Fibroblast of villous mesenchyme (primary cell): Measurements from ENCODE around the gene MCF2L. TPM values are rescaled to one million over a fixed set of nuclear protein-coding genes. Genes with fewer than 3 reads are reported as not detected.

Experiments used
- DNase-seq: peaks from one replicate; pipeline ENCODE4 v3.0.0-alpha.2; 2010; ENCODE audit warnings: low read depth
- H3K4me3 ChIP-seq: 2 replicates; pipeline ENCODE4 v1.5.1; 2011; ENCODE audit warnings: low read depth, mild to moderate bottlenecking, low read length
- total RNA-seq: library from RNA; depleted of rRNA; stranded (reverse); fragments of >200 nt; gene quantifications from 2 replicates; pipeline ENCODE4 v1.2.3, GENCODE V29; 2012
- TF ChIP-seq, protein P1 (sequence below): IDR thresholded peaks from 2 replicates; pipeline ENCODE4 v1.5.1; 2012; ENCODE audit warnings: low read depth, mild to moderate bottlenecking, low read length; ENCODE audit not compliant: insufficient read depth

Gene MCF2L
- total RNA-seq, 1 donor, result under 0.01 TPM

DNA sequence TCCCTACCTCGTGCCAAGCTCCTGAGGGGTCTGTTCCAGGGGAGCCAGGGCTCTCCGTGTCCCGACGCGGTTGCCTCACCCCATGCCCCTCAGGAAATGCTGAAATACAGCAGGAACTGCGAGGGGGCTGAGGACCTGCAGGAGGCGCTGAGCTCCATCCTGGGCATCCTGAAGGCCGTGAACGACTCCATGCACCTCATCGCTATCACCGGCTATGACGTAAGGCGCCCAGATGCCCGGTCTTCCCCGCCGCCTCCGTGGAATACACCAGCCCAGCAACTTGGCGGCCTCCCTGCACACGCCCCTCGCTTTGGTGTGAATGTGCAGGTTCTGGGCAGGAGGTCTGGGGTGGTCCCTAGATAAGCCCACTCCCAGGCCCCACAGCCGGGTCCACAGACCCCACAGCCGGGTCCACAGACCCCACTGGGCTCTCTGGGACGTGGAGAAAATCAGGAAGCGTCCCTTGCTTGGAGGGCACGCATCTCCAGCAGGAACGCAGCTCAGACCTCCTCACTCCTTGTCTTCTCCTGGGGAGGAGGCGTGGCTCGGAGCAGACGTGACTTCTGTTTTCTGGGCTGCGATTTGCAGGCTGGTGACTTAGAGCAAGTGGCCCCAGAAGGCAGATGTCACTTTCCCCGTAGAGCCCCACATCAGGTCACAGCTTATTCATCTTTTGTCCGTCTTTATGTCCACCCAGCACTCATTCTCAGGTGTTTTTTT is 117.2 kb downstream of the MCF2L start:
- TF ChIP-seq, protein P1, sequence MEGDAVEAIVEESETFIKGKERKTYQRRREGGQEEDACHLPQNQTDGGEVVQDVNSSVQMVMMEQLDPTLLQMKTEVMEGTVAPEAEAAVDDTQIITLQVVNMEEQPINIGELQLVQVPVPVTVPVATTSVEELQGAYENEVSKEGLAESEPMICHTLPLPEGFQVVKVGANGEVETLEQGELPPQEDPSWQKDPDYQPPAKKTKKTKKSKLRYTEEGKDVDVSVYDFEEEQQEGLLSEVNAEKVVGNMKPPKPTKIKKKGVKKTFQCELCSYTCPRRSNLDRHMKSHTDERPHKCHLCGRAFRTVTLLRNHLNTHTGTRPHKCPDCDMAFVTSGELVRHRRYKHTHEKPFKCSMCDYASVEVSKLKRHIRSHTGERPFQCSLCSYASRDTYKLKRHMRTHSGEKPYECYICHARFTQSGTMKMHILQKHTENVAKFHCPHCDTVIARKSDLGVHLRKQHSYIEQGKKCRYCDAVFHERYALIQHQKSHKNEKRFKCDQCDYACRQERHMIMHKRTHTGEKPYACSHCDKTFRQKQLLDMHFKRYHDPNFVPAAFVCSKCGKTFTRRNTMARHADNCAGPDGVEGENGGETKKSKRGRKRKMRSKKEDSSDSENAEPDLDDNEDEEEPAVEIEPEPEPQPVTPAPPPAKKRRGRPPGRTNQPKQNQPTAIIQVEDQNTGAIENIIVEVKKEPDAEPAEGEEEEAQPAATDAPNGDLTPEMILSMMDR, result peak; percentile 22
- no peak overlapping the region for H3K4me3 ChIP-seq
- DNase-seq, result no peak

DNA sequence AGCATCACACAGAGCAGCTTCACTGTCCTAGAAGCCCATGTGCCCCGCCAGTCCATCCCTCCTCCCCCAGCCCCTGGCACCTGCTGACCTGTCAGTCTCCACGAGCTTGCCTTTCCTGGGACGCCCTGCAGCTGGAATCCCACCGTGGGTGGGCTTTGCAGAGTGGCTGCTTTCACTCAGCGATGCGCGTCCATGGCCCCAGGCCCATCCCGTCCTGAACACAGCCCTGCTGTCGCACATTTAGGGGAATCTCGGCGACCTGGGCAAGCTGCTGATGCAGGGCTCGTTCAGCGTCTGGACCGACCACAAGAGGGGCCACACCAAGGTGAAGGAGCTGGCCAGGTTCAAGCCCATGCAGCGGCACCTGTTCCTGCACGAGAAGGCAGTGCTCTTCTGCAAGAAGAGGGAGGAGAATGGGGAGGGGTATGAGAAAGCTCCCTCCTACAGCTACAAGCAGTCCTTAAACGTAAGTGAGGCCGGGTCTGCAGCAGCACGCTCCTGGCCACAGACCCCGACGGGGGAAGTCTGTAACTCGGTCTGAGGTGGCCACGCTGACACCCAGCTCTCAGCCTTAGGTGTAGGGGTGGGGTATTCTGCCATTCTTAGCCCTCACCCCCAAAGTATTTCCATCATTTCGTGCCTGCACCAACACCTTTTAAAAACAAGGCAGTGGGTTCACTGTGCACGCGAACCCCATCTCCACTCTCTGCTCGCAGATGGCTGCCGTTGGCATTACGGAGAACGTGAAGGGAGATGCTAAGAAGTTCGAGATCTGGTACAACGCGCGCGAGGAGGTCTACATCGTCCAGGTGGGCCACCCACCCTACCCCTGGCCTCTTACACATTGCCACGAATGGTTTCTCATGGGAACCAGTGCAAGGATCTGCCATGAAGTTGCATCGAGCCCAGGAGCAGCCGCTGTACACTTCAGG is 118.2 kb downstream of the MCF2L start:
- no peak for DNase-seq
- no peak overlapping the region for H3K4me3 ChIP-seq
- TF ChIP-seq, protein P1, result no peak

DNA sequence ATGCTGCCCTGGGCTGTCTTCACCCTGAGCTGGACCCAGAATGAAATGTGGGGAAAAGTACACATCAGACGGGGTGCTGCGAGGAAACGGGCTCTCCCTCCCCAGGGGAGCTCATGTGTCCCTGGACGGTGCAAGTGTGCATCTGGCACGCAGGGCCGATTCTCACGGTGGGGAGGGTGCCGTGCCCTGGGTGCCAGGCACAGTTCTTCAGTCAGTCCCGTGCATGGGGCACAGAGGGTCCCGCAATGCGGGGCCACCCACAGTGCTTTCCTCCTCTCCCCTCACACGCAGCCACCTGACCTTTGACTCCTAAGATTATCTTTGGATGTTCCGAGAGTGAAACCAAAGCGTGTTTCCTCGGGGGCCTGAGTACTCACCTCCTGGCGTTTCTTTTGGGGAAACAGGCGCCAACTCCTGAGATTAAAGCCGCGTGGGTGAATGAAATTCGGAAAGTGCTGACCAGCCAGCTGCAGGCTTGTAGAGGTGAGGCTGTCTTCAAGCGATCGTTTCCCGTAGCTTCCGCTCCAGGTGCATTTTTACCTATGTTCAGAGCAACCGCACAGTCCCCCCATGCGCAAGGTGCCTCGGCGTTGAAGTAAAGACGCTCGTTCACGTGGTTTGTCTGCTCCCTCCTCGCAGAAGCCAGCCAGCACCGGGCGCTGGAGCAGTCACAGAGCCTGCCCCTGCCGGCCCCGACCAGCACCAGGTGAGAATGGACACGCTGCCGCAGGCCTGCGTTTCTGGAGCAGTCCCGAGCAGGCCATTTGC is 119.1 kb downstream of the MCF2L start:
- TF ChIP-seq, protein P1, result no peak
- no peak for DNase-seq
- no peak overlapping the region for H3K4me3 ChIP-seq

DNA sequence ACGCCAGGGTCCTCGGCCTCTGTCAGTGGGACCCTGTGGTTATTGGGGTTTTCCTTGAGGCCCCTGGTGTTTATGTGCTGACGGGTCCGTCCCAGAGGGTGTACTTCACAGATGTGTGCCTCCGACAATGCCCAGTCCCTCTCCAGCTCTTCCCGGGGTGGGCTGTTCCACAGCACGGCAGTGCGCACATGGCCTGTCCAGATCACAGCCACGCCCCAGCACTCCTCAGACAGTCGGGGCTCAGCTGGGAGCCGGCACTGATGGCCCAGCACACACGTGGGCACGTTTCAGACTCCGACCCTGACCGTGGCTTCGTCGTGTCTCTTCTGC is 119.6 kb downstream of the MCF2L start:
- no peak overlapping the region for H3K4me3 ChIP-seq

DNA sequence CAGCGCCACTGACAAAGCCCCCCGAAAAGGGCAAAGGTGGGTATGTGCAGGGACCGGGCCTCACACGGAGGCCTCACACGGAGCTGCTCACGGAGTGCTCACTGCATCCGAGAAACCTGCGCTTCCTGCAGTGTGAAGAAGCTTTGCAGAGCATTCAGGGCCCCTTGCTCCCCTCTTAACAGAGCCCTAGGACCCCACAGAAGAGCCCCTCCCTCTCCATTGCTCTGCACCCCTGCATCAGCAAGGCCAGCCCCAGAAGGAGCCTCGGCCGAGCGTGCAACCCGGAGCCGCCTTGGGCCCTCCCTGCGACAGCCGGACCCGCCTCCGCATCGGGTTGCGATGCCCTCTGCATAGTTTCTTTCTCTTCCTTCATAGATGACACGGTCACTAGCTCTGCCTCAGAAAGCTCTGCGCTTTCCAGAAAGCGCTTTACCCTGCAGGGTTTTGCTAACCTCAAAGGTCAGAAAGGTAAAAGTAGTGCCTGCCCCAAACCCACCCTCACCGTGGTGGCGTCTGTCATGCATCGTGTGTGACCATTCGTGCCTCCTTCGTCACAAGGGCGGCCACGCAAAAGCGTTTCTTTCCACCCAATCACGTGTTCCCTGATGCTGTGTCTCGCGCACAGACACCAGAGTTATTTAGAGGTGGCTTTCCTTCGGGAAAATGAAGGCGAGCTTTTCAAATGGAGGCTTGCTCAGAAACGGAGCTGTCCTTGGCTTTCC is 120.8 kb downstream of the MCF2L start:
- DNase-seq, result no peak
- H3K4me3 ChIP-seq, result no peak overlapping the region
- TF ChIP-seq, protein P1, result no peak

More for the DNA sequence above, 119.6 kb downstream of the MCF2L start:
- DNase-seq, result no peak
- TF ChIP-seq, protein P1, result no peak

DNA sequence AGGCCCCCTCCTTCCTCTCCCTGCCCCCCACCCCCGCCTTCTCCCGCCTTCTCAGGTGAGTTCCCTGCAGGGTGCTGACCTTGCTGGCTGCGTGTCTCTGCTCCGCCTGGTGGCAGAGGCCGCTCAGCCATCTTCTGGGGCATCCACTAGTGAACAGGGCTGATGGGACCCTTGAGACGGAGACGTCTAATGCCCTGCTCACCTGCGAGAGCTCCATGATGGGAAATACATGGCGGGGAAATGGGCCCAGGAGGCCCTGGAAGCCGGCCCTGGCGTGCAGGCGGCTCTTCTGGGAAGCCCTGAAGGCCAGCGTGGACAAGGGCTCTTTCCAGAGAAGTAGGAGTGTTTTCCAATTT is 121.4 kb downstream of the MCF2L start:
- no peak overlapping the region for H3K4me3 ChIP-seq
- TF ChIP-seq, protein P1, result no peak
- no peak for DNase-seq
